Activated naive CD4-positive, alpha-beta T cell treated with Interleukin-2 at 50 U/mL for 16 hours (primary cell): ENCODE measurements around the gene PAPOLG.
A peak's percentile ranks its signal among the peaks of the same experiment; 100 is the strongest.
"Not testable (repeated sequence)": the region's sequence is repeated elsewhere in the genome, so short reads cannot be mapped to it uniquely, and the experiment has no call there.

Experiments used
- DNase-seq: peaks from one replicate; pipeline ENCODE4 v3.0.0-alpha.2; 2020

Gene PAPOLG

DNA sequence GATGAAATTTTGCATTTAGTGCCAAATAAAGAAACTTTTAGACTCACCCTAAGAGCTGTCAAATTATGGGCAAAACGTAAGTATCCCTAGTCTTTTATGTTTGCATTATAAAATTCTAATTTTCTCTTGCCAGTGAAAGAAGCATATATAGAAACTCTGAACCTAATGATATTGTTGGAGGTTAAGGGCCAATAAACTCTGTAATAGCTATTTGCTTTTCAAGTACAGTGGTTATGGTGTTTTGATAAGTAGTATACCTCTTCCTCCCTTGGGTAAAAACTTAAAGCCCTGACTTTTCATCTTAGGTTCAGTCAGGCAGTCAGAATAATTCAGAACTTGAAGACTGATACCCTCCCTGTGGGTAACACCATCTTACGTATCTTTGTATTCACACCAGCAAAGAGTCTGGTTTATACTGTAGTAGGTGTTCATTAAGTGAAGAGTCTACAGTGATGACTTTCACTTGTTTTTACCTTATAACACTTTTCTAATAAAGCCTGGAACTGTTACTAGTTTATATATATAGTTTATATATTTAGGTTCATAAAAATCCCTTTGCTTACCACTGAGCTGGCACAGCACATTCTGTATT lies 19.1 kb downstream of the PAPOLG start:
- no peak for DNase-seq

DNA sequence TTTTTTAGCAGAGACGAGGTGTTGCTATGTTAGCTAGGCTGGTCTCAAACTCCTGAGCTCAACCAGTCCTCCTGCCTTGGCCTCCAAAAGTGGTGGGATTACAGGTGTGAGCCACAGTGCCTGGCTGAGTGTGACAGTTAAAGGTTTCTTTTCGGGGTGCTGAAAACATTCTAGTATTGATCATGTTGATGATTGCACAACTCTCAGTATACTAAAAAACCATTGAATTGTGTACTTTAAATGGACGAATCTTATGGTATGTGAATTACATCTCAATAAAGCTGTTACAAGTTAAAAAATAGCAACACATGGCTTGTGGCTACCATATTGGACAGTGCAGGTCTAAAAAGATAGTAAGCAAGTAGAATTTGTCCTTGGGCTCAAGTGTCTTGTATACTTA lies 22.3 kb downstream of the PAPOLG start:
- no peak for DNase-seq

DNA sequence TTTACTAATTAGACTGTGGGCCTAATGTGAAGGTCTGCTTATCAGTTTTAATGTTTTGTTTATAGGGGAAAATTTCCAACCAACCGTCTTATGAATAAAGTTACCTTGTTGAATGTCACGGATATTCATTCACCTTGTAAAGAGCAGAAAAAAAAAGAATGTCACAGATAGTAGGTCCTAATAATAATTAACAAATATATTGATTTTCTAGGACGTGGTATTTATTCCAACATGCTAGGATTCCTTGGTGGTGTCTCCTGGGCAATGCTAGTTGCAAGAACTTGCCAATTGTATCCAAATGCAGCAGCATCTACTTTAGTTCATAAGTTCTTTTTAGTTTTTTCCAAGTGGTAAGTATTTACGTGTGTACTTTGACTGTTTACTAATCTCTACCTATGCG lies 23.4 kb downstream of the PAPOLG start:
- no peak for DNase-seq

DNA sequence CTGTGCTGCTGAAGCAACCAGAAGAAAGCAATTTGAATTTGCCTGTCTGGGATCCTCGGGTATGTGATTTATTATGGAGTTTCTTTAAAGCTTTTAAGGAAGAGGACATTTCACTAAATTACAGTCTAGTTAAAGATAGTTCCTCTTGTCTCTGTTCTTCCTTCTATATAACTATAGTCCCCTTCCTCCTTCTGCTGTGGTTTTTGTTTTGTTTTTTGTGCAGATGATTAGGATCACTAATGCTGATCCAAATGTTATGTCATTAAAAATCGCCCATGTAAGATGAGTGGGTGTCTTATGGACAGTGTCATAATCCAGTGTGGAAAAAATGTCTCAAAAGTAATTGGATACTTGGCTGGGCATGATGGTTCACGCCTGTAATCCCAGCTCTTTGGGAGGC lies 24.7 kb downstream of the PAPOLG start:
- DNase-seq, result no peak

DNA sequence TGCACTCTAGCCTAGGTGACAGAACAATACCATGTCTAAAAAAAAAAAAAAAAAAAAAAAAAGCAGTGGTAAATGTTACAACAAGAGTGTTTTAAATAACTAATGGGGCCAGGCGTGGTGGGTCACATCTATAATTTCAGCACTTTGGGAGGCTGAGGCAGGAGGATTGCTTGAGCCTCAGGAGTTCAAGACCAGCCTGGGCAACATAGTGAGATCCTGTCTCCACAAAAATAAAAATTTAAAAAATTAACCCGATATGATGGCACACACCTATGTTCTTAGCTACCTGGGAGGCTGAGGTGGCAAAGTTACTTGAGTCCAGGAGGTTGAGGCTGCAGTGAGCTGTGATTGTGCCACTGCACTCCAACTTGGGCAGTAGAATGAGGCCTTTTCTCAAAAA lies 37.1 kb downstream of the PAPOLG start:
- no peak for DNase-seq

DNA sequence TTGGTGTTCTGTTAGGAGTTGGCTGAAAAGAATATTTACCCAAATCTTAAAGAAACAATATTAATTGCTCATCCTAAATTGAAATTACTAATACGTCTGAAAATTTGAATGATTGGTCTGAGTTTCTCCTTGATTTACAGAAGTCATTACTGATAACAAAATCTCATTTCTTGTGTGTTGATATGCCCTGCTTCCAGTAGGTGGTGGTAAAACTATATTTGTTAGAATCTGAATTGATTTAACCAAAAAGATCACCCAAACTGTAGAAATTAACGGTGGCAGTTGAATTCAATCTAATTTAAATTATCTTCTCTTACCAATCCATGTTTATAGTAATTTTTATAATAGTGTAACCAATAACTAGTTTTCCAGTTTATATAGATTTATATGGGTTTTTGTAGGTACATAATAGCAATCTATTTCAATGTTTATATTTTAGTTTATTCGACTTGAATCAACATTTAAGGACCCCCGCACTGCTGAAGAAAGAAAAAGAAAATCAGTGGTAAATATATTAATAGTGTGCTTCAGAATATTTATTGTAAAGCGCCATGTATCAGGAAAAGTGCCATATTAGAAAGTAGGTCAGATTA lies 38.3 kb downstream of the PAPOLG start:
- DNase-seq, result no peak

DNA sequence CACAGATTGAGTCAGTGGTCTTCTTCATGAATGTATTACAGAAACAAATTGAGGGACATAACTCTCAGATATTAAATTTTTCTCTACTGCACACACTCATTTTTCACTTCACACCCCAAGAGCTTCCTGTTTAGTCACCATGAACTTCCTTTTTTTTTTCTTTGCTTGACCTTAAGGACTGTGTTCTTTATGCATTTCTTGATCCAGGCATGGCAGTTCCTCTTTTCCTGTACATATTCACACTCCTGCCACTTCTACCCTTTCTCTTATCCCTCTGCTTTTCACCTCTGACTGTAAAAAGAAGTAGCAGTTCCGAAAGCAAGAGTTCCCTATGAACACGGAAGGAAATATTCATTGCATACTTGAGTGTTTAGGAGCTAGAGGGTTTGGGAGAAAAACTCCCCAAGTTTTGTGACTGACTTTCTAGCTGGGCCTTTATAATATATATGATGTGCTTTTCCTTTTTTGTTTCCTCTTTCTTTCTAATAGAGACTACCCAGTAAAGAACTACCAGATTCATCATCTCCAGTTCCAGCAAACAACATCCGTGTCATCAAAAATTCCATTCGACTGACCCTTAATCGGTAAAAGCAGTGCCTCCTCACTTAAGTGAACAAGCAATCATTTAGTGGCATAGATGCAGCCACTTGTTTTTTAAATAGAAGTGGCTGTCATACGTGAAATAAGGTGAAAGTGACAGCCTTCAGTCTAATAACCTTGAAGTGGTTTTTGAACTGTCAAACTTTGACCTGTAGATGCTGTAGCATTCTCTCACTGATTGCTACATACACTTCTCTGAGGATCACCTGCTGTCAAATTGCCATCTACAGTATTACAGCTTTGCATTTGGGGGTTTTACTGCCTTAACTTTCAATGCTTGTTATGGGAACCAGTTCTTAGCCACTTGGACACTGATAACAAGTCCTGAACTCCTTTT lies 40.8 kb downstream of the PAPOLG start:
- DNase-seq, result no peak

DNA sequence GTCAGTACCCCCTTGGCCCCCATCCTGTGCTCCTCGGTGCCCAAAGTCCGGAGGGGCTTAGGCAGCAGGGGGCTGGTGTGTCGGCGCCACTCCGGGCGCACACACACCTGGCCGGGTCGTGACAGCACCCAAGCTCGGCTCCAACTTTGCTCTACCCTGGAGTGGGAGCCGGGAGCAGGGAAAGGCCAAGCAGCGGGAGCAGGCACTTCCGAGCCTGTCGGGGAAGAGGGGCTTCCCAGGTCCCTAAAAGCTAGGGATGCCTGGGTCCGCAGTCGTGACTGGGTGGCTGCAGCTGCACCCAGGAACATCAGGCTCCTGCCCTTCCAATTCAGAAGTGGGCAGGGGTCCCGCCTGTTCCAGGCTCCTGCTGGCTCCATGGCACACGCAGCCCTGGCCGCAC lies 48.4 kb downstream of the PAPOLG start:
- no peak for DNase-seq

DNA sequence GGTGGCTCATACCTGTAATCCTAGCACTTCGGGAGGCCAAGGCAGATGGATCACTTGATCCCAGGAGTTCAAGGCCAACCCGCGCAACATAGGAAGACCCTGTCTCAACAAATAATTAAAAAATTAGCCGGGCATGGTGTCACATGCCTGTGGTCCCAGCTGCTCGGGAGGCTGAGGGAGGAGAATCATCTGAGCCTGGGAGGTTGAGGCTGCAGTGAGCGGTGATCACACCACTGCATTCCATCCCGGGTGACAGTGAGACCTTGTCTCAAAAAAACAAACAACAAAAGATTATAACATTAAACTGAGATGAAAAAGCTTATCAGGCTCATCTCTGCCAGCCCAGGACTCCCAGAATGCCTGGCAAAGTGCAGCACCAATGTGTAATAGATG lies 50.5 kb downstream of the PAPOLG start:
- DNase-seq, result no peak

DNA sequence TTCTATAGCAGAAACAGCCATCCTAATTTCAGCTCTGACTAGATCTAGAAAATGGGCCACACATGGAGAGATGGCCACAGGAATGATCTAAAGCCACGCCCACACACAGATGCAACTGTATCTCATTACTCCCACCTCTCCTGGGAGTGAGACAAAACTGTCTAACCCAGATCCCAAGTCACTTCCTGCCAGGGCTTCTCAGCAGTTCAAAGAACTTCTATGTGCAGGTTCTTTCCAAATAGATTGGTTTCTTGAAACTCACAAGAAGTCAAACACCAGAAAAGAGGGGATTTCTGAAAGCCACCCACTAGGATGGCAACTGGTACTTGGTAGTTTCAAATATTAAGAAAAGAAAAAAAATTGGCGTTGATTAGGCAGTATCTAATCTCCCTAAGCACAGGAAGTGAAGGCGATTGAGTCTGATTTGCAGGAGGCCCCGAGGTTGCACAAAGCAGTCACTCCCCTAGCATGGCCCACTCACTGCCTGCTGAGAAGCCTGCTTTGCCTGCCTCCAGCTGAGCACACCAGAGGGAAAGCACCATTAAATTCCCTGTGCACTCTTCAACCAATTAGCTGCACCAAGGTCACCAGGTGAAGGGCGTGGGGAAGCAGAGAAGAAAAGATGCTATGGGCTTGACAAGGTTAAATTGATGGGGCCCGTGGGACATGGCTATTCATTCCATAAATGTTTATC lies 51.1 kb downstream of the PAPOLG start:
- peak; percentile 62 for DNase-seq

DNA sequence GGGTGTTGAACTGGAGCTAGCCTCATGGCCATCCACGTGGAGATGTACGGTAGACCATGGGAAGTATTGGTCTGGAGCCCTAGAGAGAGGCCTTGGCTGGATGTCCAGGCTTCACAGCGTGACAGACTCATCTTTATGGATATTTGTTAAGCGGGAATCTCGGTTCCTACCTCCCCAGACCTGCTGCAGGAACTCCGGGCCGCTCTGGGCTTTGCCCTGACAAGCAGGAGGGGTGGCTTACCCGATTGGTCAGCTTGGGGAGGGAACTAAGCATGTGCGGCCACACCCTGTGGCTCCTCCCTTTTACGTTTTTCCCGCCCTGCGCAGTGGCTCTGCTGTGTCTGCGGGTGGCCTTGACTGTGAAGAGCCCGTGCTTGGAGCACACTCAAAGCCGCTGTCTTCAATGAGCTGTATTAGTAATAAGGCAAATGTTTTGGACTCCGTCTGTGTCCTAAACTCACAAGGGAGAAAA lies 52.3 kb downstream of the PAPOLG start:
- DNase-seq, result no peak

DNA sequence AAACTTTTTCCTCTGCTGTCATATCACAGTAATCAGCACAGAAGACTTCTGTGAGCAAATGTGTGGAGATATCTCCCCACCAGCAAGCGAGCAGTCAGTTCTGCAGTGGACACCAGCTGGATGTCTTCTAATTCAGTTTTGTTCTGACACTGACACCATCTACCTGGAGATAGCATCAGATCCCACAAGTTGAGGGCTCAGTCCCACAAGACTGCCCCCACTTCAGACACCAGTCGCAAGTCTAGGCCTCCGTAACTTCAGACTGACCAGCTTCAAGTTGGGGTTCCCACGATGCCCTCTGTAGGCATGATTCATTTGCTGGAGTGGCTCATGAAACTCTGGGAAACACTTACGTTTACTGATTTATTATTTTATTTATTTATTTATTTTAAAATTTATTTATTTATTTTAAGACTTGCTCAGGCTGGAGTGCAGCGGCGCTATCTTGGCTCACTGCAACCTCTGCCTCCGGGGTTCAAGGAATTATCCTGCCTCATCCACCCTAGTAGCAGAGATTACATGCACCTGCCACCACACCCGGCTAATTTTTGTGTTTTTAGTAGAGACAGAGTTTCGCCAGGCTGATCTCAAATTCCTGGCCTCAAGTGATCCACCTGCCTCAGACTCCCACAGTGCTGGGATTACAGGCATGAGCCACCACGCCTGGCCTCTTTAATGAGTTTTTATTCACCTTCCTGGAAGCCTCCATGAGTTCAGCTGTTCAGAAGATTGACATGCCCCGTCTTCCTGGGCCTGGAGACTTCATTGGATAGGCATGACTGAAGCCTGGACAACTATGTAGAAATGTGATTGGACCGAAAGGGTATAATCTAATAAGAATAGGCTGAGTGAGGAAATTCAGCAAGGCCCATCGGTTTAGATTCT lies 55.7 kb downstream of the PAPOLG start:
- DNase-seq, result no peak

DNA sequence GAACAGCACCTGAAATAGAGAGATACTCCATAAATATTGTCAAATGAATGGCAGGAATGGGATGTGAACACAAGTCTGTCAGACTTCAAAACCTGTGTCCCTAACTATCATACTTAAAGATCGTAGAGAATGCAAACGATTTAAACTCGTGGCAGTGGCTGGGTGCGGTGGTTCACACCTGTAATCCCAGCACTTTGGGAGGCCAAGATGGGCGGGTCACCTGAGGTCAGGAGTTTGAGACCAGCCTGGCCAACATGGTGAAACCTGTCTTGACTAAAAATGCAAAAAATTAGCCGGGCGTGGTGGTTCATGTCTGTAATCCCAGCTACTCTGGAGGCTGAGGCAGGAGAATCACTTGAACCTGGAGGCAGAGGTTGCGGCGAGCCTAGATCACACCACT lies 61.1 kb downstream of the PAPOLG start:
- not testable (repeated sequence) for DNase-seq

DNA sequence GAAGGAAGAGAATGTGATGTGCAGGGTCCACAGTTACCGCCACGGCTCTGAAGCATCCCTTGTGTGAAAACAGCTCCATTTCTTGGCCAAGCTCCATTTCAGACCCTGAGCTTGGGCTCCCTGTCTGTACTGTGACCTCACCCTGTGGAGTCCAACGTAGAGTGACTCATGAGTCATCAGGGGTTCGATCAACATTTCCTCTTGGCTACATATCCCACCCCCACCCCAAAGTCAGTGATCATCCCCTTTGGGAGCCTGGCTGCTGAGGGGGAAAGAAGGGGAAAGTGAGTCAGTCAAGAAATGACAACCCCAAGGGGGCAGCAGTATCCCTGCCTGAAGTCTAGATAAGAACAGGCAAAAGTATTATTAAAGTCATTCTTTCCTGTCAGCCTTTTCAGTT lies 62.2 kb downstream of the PAPOLG start:
- DNase-seq, result peak; percentile 48

DNA sequence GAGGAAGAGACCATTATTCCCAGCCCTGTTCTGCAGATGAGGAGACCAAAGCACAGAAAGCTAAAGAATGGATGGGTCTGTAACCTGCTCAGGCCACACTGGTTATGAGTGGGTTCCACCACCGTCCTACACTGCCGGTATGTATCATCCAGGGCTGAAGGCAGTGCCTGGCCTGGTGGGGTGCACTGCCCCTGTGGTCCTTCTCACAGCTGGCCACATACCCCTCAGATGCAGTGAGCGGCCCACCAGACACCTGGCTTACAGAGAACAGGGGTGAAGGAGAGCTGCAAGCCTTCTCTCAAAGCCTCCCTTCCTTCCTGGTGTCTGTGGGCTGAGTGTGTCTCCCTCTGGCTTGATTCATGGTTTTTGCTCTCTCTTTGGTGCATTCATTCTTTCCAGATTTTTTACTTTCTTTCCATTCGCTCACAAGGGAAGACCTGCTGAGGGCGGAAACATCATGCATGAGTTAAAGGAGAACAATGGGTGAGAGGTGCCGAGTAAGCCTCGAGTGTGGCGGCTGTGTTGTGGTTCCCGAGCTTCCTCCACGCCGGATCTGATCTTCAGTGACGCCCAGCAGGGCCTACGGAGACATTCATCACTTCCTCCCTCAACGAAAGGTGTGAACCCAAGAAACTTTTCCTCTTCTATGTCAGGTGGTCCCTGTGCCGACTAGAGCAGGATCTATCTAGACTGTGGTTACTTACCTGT lies 63.2 kb downstream of the PAPOLG start:
- peak; percentile 83 for DNase-seq

DNA sequence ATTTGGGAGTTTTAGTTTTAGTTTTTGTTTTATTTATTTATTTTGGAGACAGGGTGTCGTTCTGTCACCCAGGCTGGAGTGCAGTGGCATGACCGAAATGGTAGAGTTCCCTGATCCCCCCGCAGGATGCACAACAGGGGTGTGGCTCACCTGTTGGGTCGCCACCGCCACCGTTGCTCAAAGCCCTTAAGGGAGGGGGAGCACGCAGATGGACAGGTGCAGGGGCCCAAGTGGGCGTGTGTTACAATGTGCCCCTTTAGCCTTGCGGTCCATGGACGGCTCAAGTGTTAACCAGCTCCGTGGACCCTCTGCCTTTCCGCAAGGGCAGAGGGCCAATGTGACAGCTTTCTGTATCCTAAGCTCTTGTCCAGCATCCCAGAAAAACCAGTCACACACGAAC lies 63.9 kb downstream of the PAPOLG start:
- DNase-seq, result no peak

DNA sequence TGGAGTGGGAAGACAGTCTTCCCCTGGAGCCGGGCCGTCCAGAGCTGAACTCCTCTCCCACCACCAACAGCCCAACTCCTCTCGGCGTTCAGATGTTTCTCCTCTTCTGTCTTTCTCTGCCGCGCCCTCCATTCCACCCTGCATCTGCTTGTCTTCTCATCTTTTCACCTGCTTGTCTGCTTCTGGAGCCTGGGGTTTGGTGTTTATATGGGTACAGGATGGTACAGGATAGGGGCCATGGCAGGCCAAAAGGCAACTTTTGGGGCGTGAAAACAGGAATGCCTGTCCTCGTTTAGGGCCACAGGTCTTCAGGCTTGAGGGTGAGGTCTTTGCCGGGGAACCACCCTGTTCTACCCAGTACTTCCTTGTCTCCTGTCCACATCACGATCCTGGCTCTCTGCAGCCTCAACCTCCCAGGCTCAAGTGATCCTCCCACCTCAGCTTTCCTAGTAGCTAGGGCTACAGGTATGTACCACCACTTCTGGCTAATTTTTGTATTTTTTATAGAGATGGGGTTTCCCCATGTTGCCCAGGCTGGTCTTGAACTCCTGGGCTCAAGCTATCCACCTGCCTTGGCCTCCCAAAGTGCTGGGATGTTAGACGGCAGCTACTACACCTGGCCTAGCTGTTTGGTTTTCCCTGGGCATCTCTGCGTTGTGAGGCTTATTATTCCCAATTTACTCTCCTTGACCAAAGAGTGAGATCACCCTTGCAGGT lies 64.5 kb downstream of the PAPOLG start:
- DNase-seq, result no peak

DNA sequence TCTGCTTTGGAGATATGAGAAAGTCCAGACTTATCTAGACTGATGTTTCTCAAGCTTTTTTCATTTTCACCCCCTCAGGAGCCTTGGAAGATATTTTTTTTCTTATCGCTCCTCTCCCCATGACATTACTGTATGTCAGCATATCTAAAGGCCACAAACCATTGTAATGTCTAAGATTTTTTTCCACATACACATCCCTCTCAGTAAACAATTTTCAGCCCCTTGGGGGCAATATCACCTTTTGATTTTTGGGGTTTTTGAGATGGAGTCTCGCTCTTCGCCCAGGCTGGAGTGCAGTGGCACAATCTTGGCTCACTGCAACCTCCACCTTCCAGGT lies 65.0 kb downstream of the PAPOLG start:
- no peak for DNase-seq

DNA sequence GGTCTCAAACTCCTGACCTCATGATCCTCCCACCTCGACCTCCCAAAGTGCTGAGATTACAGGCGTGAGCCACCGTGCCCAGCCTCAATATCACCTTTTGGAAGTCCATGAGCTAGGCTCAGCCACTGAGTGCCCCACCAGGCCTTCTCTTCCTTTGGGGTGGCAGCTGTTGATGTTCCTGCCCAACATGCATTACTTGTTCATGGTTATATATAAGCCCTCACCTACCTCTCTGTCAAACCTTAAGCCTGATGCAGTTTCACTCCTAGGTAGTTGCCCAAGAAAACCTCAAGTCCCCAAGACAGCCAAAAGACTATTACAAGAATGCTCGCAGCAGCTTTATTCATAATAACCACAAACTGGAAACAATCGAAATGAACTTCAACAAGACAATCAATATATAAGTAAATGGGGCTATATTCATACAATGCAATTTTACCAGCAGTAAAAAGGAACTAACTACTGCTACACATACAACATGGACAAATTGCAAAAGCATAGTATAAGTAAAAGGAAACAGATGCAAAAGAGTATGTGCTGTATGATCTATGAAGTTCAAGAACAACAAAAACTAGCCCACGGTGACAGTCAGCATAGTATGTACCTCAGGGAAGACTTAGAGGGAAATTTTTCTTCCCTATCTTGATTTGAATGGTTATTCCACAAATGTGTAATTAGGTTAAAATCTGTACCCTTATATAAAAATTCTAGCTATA lies 65.7 kb downstream of the PAPOLG start:
- no peak for DNase-seq

DNA sequence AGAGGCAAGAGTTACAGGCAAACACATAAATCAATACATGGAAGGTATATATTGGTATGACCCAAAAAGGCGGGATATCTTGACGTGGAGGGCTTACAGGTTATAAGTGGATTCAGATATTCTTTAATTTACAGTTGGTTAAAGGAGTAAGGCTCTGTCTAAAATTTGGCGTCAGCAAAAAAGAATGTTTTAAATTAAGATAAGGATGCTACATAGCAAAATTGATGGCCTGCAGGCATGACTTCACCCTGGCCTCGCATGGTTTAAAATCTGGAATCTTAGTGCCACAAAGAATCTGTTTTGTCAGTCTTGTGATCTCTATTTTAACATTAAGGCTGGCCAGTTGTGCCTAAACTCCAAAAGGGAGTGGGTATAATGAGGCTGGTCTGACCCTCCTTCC lies 66.9 kb downstream of the PAPOLG start:
- DNase-seq, result no peak
